ENCODE data around the gene GPLD1.

The GPLD1 gene

DNA sequence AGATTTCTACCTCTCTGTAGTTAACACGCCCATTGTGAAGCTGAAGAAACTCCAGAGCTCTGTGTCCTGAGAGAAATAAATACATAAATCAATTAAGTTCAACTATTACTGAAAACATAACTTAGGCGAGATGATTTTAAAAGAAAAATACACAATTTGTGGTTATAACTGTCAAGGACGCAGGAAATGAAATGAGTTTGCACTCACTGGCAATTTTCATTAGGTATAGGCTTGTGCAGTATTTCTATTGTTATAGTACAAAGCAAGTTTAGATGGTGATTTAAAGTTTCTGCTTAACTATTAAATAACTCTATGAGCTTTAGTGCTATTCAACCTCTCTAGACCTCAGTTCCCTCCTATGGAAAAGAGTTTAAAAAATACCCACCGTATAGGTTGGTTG is 3.3 kb downstream of the GPLD1 start:
- TF ChIP-seq, protein P1, sequence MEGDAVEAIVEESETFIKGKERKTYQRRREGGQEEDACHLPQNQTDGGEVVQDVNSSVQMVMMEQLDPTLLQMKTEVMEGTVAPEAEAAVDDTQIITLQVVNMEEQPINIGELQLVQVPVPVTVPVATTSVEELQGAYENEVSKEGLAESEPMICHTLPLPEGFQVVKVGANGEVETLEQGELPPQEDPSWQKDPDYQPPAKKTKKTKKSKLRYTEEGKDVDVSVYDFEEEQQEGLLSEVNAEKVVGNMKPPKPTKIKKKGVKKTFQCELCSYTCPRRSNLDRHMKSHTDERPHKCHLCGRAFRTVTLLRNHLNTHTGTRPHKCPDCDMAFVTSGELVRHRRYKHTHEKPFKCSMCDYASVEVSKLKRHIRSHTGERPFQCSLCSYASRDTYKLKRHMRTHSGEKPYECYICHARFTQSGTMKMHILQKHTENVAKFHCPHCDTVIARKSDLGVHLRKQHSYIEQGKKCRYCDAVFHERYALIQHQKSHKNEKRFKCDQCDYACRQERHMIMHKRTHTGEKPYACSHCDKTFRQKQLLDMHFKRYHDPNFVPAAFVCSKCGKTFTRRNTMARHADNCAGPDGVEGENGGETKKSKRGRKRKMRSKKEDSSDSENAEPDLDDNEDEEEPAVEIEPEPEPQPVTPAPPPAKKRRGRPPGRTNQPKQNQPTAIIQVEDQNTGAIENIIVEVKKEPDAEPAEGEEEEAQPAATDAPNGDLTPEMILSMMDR (IDR thresholded peaks at IDR 0.05), result no peak
- no peak for DNase-seq (ENCODE audit: low spot score)
- Histone ChIP-seq H3K27ac (no peak overlapping the region), H3K4me3 (no peak overlapping the region)

GRCh38 chr6:24484657-24485323 is 4.6 kb downstream of the GPLD1 start:
- no peak for DNase-seq (ENCODE audit: low spot score)
- H3K4me3 ChIP-seq, result no peak overlapping the region
- H3K27ac ChIP-seq, result no peak overlapping the region
- TF ChIP-seq, protein P1 (IDR thresholded peaks at IDR 0.05), result no peak

DNA sequence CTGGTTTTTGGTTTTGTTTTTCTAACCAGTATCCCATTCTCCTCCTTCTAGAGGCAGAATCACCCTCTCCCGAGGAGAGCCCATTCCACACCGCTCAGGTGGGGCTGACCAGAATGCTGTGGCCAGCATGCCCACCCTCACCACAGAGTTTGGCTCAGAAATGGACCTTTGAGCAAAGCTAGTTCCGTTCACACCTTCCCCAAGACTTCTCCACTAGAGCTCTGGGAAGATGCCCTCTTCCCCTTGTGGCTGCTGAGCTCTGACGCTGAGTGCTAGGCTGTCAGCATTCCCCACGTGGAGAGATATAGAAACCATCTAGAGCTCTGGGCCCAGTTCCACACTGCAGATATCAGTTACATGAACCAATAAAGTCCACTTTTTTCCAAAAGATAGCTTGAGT is 7.9 kb downstream of the GPLD1 start:
- Histone ChIP-seq H3K27ac (no peak overlapping the region), H3K4me3 (no peak overlapping the region)
- TF ChIP-seq, protein P1 (IDR thresholded peaks at IDR 0.05), result no peak
- DNase-seq (ENCODE audit: low spot score), result no peak

- TF ChIP-seq, protein P1 (IDR thresholded peaks at IDR 0.05), result no peak
- H3K27ac ChIP-seq, result no peak overlapping the region
- no peak for DNase-seq (ENCODE audit: low spot score)
- no peak overlapping the region for H3K4me3 ChIP-seq
Measured at GRCh38 chr6:24480705-24481104, 8.7 kb downstream of the GPLD1 start.

GRCh38 chr6:24478903-24479302 is 10.5 kb downstream of the GPLD1 start:
- no peak overlapping the region for H3K27ac ChIP-seq
- TF ChIP-seq, protein P1 (IDR thresholded peaks at IDR 0.05), result no peak
- H3K4me3 ChIP-seq, result no peak overlapping the region
- no peak for DNase-seq (ENCODE audit: low spot score)

GRCh38 chr6:24477070-24477469 is 12.3 kb downstream of the GPLD1 start:
- no peak overlapping the region for H3K27ac ChIP-seq
- no peak for DNase-seq (ENCODE audit: low spot score)

DNA sequence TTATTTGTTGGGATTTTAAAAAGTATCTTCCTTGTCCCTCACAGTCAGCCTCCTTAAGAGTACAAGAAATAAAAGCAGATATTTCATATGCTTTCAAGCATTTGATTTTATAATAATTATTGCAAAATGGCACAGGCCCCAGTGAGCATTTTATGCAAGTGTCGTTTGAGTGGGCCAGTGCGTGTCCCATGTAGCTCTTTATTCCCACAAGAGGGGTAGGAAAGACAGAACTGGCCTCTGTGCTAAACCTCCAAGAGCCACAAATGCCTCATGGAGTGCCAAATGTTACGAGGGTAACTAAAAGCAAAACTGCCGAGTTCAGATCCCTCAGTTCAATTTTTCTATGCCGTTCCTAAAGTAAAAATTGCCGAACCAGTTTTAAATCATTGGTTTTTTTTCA is 12.7 kb downstream of the GPLD1 start:
- no peak overlapping the region for H3K27ac ChIP-seq
- no peak overlapping the region for H3K4me3 ChIP-seq
- no peak for DNase-seq (ENCODE audit: low spot score)
- TF ChIP-seq, protein P1 (IDR thresholded peaks at IDR 0.05), result no peak

More at GRCh38 chr6:24477070-24477469, 12.3 kb downstream of the GPLD1 start:
- TF ChIP-seq, protein P1 (IDR thresholded peaks at IDR 0.05), result no peak
- no peak overlapping the region for H3K4me3 ChIP-seq
